ENCODE results near the gene UBE2H. TPM values are rescaled to one million over a fixed set of nuclear protein-coding genes. Genes with fewer than 3 reads are reported as not detected.

The UBE2H gene
- total RNA-seq, 1 donor, result 76.3 TPM

DNA sequence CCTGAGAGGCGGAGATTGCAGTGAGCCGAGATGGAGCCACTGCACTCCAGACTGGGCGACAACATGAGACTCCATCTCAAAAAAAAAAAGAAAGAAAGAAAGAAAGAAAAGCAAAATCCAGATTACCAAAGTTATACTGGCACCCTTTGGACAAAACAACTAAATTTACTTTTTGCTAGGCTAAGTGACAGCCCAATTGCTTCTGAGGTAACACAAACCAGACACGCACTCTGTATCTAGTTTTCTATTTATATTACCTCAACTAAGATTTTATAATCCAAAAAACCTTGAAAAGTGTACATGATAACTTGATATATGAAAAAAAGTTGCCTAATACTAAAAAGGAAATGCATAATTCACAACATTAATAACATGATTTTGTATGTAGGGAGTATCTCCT is 12.9 kb downstream of the UBE2H start:
- Histone ChIP-seq H3K9me3 (ENCODE audit: low read depth, low read length) (no peaks in the 10 kb centered on the region), H3K4me3 (ENCODE audit: low read length) (no peak overlapping the region), H3K27me3 (ENCODE audit: insufficient read depth, low read length) (no peaks in the 10 kb centered on the region), H3K4me1 (ENCODE audit: insufficient read depth, low read length) (no peaks in the 10 kb centered on the region)

DNA sequence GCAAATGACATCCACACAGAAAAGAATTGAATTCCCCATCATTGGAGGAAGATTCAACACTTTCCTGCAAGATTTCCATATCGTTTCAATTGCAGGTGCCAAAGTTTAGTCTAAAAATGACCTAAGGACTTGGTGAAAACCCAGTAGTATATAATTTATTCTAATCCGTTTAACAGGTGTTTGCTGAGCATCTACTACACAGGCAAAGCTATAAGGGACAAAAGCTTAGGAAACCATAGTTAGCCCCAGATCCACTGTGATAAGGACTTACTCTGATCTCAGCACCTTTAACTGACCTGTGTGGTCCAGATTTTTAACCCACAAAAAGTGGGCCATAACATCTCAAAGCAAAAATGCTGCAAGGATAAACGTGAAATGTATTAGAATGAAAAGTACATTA is 19.1 kb downstream of the UBE2H start:
- Histone ChIP-seq H3K27me3 (ENCODE audit: insufficient read depth, low read length) (no peaks in the 10 kb centered on the region), H3K4me1 (ENCODE audit: insufficient read depth, low read length) (no peaks in the 10 kb centered on the region), H3K4me3 (ENCODE audit: low read length) (no peak overlapping the region), H3K9me3 (ENCODE audit: low read depth, low read length) (no peaks in the 10 kb centered on the region)

- H3K4me1 ChIP-seq (ENCODE audit: insufficient read depth, low read length), result peaks cover 5% of the 10 kb centered on the region
- no peaks in the 10 kb centered on the region for H3K27me3 ChIP-seq (ENCODE audit: insufficient read depth, low read length)
- no peak overlapping the region for H3K4me3 ChIP-seq (ENCODE audit: low read length)
- H3K9me3 ChIP-seq (ENCODE audit: low read depth, low read length), result no peaks in the 10 kb centered on the region
Measured at GRCh38 chr7:129926618-129927017, 26.1 kb downstream of the UBE2H start.

GRCh38 chr7:129925416-129926002 is 27.3 kb downstream of the UBE2H start:
- Histone ChIP-seq H3K4me3 (ENCODE audit: low read length) (no peak overlapping the region), H3K4me1 (ENCODE audit: insufficient read depth, low read length) (peaks cover 5% of the 10 kb centered on the region), H3K27me3 (ENCODE audit: insufficient read depth, low read length) (no peaks in the 10 kb centered on the region), H3K9me3 (ENCODE audit: low read depth, low read length) (no peaks in the 10 kb centered on the region)

GRCh38 chr7:129924602-129925001 is 28.2 kb downstream of the UBE2H start:
- Histone ChIP-seq H3K4me3 (ENCODE audit: low read length) (no peak overlapping the region), H3K27me3 (ENCODE audit: insufficient read depth, low read length) (no peaks in the 10 kb centered on the region), H3K9me3 (ENCODE audit: low read depth, low read length) (no peaks in the 10 kb centered on the region), H3K4me1 (ENCODE audit: insufficient read depth, low read length) (peaks cover 5% of the 10 kb centered on the region)

DNA sequence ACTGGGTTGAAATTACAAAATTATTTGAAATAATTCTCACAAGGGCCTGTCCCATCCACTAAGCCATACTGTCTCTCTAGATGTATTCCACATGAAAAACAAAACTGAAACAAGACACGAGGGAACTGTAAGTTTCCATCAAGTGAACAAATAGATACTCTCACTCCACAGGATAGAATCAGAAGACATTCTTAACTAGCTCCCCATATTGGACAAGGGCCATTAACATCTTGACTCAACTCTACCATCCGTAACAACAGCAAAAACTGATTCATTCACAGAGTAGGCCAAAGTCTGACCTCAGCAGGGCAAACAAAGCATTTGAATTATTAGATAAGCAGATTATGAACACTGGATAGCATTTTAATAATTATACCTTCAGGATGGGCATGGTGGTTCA is 29.1 kb downstream of the UBE2H start:
- Histone ChIP-seq H3K4me3 (ENCODE audit: low read length) (no peak overlapping the region), H3K9me3 (ENCODE audit: low read depth, low read length) (no peaks in the 10 kb centered on the region), H3K27me3 (ENCODE audit: insufficient read depth, low read length) (no peaks in the 10 kb centered on the region), H3K4me1 (ENCODE audit: insufficient read depth, low read length) (peaks cover 5% of the 10 kb centered on the region)

DNA sequence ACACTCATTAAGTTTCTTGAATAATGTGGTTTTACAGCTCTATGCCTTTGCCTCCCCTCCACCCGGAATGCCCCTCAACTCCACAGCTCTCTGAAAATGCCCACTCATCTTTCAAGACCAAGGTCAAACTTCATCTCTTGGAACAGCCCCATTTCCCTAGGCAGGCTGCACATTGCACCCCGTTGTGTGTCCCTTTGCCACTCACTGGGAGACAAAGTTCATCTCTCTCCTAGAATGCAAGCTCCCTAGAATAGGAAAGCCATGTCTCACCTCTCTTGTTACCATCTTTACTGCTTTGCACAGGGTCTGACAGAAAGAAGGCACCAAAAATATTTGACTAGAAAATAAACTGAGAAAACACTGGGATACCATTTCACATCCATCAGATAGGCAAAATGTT is 33.3 kb downstream of the UBE2H start:
- Histone ChIP-seq H3K27me3 (ENCODE audit: insufficient read depth, low read length) (no peaks in the 10 kb centered on the region), H3K4me1 (ENCODE audit: insufficient read depth, low read length) (peaks cover 21% of the 10 kb centered on the region), H3K4me3 (ENCODE audit: low read length) (no peak overlapping the region), H3K9me3 (ENCODE audit: low read depth, low read length) (no peaks in the 10 kb centered on the region)

GRCh38 chr7:129918922-129919321 is 33.8 kb downstream of the UBE2H start:
- H3K4me3 ChIP-seq (ENCODE audit: low read length), result no peak overlapping the region
- no peaks in the 10 kb centered on the region for H3K9me3 ChIP-seq (ENCODE audit: low read depth, low read length)
- H3K27me3 ChIP-seq (ENCODE audit: insufficient read depth, low read length), result no peaks in the 10 kb centered on the region
- H3K4me1 ChIP-seq (ENCODE audit: insufficient read depth, low read length), result peaks cover 25% of the 10 kb centered on the region

DNA sequence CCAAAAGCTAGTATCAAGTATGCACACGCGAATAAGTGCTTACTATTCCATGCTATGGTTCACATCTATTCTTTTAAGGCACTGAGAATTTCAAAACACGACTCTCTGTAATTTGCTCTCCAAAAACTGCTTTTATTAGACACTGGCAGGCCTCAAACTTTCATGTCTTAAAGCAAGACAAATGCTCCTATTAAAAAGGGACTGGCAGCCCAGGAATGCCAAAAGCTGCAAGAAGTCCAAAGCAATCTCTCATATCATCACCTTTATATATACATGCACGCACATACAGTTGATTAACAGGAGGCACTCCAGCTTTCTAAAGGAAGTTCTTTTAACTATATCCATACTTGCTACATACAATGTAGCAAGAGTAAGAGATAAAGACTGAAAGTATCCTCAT is 34.8 kb downstream of the UBE2H start:
- H3K27me3 ChIP-seq (ENCODE audit: insufficient read depth, low read length), result no peaks in the 10 kb centered on the region
- H3K4me1 ChIP-seq (ENCODE audit: insufficient read depth, low read length), result peaks cover 22% of the 10 kb centered on the region
- H3K9me3 ChIP-seq (ENCODE audit: low read depth, low read length), result no peaks in the 10 kb centered on the region
- H3K4me3 ChIP-seq (ENCODE audit: low read length), result no peak overlapping the region

- Histone ChIP-seq H3K4me1 (ENCODE audit: insufficient read depth, low read length) (peaks cover 22% of the 10 kb centered on the region), H3K9me3 (ENCODE audit: low read depth, low read length) (no peaks in the 10 kb centered on the region), H3K4me3 (ENCODE audit: low read length) (no peak overlapping the region), H3K27me3 (ENCODE audit: insufficient read depth, low read length) (no peaks in the 10 kb centered on the region)
Measured at GRCh38 chr7:129914536-129915272, 38.1 kb downstream of the UBE2H start.

DNA sequence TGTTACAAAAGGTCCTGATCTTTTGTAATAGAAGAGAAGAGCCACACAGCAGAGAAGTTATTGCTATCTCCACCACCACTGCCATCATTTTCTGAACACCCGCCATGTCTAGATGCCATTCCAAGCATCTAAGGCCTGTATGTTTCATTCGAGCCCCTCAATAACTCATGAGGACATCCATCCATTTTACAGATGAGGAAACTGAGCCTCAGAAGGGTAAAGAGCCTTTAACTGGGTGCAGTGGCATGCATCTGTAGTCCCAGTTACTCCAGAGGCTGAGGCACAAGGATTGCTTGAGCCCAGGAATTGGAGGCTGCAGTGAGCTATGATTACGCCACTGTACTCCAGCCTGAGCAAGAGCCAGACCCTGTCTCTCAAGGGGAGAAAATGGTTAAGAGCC is 39.3 kb downstream of the UBE2H start:
- Histone ChIP-seq H3K9me3 (ENCODE audit: low read depth, low read length) (no peaks in the 10 kb centered on the region), H3K4me1 (ENCODE audit: insufficient read depth, low read length) (peaks cover 26% of the 10 kb centered on the region), H3K4me3 (ENCODE audit: low read length) (no peak overlapping the region), H3K27me3 (ENCODE audit: insufficient read depth, low read length) (no peaks in the 10 kb centered on the region)

DNA sequence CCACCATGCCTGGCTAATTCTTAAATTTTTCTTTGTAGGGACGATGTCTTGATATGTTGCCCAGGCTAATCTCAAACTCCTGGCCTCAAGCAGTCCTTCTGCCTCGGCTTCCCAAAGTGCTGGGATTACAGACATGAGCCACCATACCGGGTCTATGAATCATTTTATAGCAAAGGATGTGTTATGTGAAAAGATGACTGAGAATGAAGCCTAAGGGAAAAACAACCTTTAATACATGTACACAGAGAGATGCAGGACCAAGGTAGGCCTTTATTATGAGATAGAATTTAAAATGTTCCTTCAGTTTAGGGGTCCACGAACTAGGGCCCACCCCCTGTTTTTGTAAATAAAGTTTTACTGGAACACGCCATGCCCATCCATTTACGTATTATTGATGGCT is 41.0 kb downstream of the UBE2H start:
- H3K9me3 ChIP-seq (ENCODE audit: low read depth, low read length), result no peaks in the 10 kb centered on the region
- H3K4me1 ChIP-seq (ENCODE audit: insufficient read depth, low read length), result peaks cover 28% of the 10 kb centered on the region
- no peaks in the 10 kb centered on the region for H3K27me3 ChIP-seq (ENCODE audit: insufficient read depth, low read length)
- no peak overlapping the region for H3K4me3 ChIP-seq (ENCODE audit: low read length)

DNA sequence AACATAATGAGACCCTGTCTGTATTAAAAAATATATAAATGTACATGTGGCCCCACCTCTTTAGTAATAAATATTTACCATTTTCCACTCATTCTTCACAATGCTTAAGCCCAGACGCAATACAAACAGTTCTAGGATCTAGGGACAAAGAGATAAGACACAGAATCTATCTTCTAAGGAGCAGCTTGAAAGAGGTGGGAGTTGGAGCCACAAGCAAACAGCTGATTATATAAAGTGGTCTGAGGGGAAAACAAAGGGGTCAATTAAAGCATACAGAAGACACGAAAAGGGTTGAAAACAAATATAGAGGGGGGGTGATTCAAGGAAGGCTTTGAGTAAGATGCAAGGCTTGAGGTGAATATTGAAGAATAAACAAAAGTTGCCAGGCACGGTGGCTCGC is 43.1 kb downstream of the UBE2H start:
- H3K27me3 ChIP-seq (ENCODE audit: insufficient read depth, low read length), result no peaks in the 10 kb centered on the region
- H3K9me3 ChIP-seq (ENCODE audit: low read depth, low read length), result no peaks in the 10 kb centered on the region
- H3K4me1 ChIP-seq (ENCODE audit: insufficient read depth, low read length), result peaks cover 36% of the 10 kb centered on the region
- no peak overlapping the region for H3K4me3 ChIP-seq (ENCODE audit: low read length)

GRCh38 chr7:129908181-129908580 is 44.6 kb downstream of the UBE2H start:
- Histone ChIP-seq H3K9me3 (ENCODE audit: low read depth, low read length) (no peaks in the 10 kb centered on the region), H3K4me3 (ENCODE audit: low read length) (no peak overlapping the region), H3K4me1 (ENCODE audit: insufficient read depth, low read length) (peaks cover 44% of the 10 kb centered on the region), H3K27me3 (ENCODE audit: insufficient read depth, low read length) (no peaks in the 10 kb centered on the region)

DNA sequence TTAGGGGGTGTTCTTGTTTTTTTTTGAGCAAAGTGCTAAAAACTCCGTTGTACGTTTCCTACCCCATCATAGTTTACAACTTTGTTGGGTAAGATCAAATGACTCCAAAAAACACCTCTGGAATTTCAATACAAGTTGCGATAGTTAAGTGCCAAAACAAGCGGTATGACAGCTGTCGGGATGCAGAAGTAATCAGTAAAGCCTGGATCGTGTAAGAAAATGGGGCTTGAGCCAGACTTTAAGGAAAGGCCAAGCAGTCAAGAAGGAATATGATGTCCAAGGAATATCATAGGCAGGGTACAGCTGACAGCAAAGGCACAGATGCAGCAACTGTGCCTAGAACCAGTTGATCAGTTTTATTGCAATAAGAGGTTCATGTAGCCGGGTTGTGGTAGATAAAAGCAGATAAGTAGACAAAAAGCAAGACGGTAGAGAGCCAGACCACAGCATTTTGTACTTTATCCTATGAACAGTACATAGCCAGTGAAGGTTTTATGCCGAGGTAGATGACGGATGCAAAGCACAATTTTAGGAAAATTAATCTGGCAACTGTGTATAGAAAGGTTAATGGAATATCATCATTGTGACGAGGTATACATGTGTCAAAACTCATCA is 45.5 kb downstream of the UBE2H start:
- no peaks in the 10 kb centered on the region for H3K27me3 ChIP-seq (ENCODE audit: insufficient read depth, low read length)
- no peaks in the 10 kb centered on the region for H3K9me3 ChIP-seq (ENCODE audit: low read depth, low read length)
- H3K4me1 ChIP-seq (ENCODE audit: insufficient read depth, low read length), result peaks cover 53% of the 10 kb centered on the region
- no peak overlapping the region for H3K4me3 ChIP-seq (ENCODE audit: low read length)

- Histone ChIP-seq H3K4me3 (ENCODE audit: low read length) (no peak overlapping the region), H3K4me1 (ENCODE audit: insufficient read depth, low read length) (peaks cover 55% of the 10 kb centered on the region)
Measured at GRCh38 chr7:129906700-129907099, 46.1 kb downstream of the UBE2H start.

More at GRCh38 chr7:129906700-129907099, 46.1 kb downstream of the UBE2H start:
- no peaks in the 10 kb centered on the region for H3K9me3 ChIP-seq (ENCODE audit: low read depth, low read length)
- H3K27me3 ChIP-seq (ENCODE audit: insufficient read depth, low read length), result no peaks in the 10 kb centered on the region
